Measurements from ENCODE around the gene PPP1R1C.

DNA sequence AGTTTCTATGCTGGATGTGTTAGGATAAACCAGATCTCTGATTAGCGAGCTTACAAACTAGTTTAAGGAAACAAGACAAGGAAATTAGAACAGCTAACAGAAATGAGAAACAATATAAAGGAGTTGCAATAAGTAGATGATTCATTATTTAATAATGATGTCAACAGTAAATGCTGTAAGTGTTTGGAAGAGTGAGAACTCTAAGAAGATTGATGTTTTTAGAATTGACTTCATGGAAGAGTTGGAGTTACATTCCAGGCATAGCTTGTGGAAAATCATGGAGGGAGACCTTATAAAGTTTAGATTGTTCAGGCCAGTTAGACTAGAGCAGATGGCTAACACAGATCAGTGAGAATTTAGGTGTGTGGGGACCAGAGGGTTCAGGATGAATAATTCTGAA is 32.6 kb downstream of the PPP1R1C start:
- TF ChIP-seq, protein P1, sequence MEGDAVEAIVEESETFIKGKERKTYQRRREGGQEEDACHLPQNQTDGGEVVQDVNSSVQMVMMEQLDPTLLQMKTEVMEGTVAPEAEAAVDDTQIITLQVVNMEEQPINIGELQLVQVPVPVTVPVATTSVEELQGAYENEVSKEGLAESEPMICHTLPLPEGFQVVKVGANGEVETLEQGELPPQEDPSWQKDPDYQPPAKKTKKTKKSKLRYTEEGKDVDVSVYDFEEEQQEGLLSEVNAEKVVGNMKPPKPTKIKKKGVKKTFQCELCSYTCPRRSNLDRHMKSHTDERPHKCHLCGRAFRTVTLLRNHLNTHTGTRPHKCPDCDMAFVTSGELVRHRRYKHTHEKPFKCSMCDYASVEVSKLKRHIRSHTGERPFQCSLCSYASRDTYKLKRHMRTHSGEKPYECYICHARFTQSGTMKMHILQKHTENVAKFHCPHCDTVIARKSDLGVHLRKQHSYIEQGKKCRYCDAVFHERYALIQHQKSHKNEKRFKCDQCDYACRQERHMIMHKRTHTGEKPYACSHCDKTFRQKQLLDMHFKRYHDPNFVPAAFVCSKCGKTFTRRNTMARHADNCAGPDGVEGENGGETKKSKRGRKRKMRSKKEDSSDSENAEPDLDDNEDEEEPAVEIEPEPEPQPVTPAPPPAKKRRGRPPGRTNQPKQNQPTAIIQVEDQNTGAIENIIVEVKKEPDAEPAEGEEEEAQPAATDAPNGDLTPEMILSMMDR (IDR thresholded peaks at IDR 0.05; ENCODE audit: insufficient read depth, low read depth, low read length): no peak
- no peak for TF ChIP-seq EZH2 (IDR thresholded peaks at IDR 0.05; ENCODE audit: insufficient read depth, low read length)
